Ishikawa (cell line): ENCODE data around the gene WBP11.

Source experiments
- CEBPB ChIP-seq: IDR thresholded peaks from 2 replicates; pipeline ENCODE4 v1.6.1; 2012
- CREB1 ChIP-seq: IDR thresholded peaks from 2 replicates; pipeline ENCODE4 v1.6.1; 2012; ENCODE audit warnings: low read depth
- EGR1 ChIP-seq: IDR thresholded peaks from 2 replicates; pipeline ENCODE4 v1.6.1; 2012
- EP300 ChIP-seq: IDR thresholded peaks from 2 replicates; pipeline ENCODE4 v1.6.1; 2012; ENCODE audit warnings: borderline replicate concordance
- FOXM1 ChIP-seq: IDR thresholded peaks from 2 replicates; pipeline ENCODE4 v1.6.1; 2012; ENCODE audit warnings: low read depth, borderline replicate concordance
- NFIC ChIP-seq: IDR thresholded peaks from 2 replicates; pipeline ENCODE4 v1.6.1; 2012
- RAD21 ChIP-seq: IDR thresholded peaks from 2 replicates; pipeline ENCODE4 v1.6.1; 2012; ENCODE audit warnings: low read depth
- TAF1 ChIP-seq: IDR thresholded peaks from 2 replicates; pipeline ENCODE4 v1.6.1; 2012; ENCODE audit warnings: low read depth, mild to moderate bottlenecking
- TCF12 ChIP-seq: IDR thresholded peaks from 2 replicates; pipeline ENCODE4 v1.6.1; 2012; ENCODE audit warnings: low read depth
- TEAD4 ChIP-seq: IDR thresholded peaks from 2 replicates; pipeline ENCODE4 v1.6.1; 2012
- USF1 ChIP-seq: IDR thresholded peaks from 2 replicates; pipeline ENCODE4 v1.6.1; 2012
- YY1 ChIP-seq: IDR thresholded peaks from 2 replicates; pipeline ENCODE4 v1.6.1; 2012; ENCODE audit warnings: low read depth
- ZBTB7A ChIP-seq: IDR thresholded peaks from 2 replicates; pipeline ENCODE4 v1.6.1; 2012; ENCODE audit warnings: low read depth
- TF ChIP-seq, protein P1 (sequence below): IDR thresholded peaks from 2 replicates; pipeline ENCODE4 v1.6.1; 2012
- TF ChIP-seq, protein P2 (sequence below): IDR thresholded peaks from 2 replicates; pipeline ENCODE4 v1.6.1; 2012; ENCODE audit warnings: low read depth, mild to moderate bottlenecking

Gene WBP11

GRCh38 chr12:14772946-14773345 is 30.3 kb downstream of the WBP11 start:
- TF ChIP-seq ZBTB7A, result no peak
- TF ChIP-seq, protein P1, sequence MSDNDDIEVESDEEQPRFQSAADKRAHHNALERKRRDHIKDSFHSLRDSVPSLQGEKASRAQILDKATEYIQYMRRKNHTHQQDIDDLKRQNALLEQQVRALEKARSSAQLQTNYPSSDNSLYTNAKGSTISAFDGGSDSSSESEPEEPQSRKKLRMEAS, result no peak
- no peak for TF ChIP-seq TEAD4

DNA sequence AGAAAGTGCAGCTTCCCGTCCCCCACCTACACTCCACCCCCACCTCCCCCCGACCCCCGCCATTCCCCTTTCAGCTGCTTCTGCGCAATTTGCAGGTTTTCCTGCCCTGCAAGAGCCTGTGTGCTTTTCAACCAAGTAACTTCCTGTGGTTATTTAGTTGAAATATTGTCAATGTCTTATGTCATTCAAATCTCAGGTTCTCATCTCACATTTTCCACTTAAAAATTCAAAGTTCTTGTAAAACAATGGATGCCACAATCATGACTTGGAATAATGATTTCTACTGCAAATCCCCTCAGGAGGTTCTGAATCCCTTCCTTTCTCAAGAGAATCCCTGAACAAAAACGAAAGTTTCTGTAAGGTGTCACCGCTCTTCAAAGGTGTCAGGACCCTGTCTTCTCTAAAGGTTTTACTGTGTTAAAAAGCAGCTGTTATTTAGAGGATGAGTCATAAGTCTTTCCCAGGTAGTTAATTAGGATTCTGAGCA is 31.6 kb downstream of the WBP11 start:
- TF ChIP-seq RAD21 (no peak), EP300 (no peak), TCF12 (no peak), ZBTB7A (no peak), EGR1 (no peak), CREB1 (no peak)

DNA sequence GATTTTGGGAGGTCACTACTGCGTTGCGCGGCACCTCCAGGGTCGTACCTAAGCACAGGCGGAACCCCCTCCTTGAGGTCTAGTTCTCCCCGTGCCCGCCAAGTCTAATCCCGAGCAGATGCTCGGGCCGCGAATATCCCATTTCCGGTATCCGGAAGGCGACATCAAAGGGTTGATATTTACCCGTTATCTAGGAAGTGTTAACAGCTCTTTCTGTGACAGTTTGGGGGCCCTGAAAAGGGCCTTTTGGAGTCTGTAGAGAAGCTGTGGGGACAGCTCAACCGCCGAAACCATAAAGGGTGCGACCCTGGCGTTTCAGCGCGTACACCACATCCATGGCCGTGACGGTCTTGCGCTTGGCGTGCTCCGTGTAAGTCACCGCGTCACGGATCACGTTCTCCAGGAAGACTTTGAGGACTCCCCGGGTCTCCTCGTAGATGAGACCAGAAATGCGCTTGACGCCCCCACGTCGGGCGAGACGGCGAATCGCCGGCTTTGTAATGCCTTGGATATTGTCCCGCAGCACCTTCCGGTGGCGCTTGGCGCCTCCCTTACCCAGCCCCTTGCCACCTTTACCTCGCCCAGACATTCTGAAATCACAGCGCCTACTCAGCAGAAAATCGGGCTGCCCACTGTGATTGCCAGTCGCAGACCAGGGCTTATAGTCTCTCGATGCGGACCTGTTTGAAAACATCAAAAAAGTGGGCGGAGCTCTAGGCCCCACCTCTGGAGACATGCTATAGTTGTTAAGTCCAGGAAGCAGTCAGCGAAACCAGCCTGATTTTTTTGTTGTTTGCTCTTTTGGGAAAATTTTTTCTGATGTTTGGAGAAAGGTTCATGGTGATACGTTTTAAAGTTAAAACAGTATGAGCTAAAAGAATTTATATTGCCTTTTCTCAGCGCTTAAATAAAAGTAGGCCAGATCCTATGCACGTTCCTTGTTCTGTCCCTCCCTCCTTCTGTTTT is 32.5 kb downstream of the WBP11 start:
- TF ChIP-seq CEBPB, result no peak
- TF ChIP-seq TEAD4, result no peak
- peak; percentile 71 for TF ChIP-seq TAF1
- TF ChIP-seq TCF12, result no peak

GRCh38 chr12:14769969-14770495 is 33.2 kb downstream of the WBP11 start:
- TF ChIP-seq TEAD4, result no peak
- TF ChIP-seq, protein P1, result peak; percentile 60; the same call in 1 of the 2 replicates

DNA sequence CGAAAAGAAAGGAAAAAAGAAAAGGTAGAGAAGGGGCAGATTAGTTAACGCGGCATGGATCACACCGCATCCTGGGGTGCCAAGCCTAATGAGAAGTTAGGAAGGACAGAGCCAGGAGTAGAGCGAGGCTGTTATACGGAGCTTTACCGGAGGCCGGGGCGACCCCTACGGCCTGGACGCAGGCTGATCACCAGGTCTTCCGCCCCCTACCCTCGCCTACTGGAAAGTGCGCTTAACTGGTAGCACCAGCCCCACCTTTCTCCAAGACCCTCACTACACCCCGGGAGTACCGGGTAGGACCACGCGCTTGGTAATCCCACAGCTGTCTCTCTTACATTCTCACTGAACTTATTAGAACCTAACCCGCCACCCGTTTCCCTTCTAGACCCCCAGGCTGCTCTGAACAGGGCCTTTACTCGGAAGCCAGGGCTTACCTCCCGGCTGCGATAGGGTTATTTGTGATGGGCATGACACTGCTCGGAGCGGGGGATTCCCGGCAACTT is 33.8 kb downstream of the WBP11 start:
- TF ChIP-seq USF1 (no peak), YY1 (no peak), ZBTB7A (no peak), TCF12 (no peak), NFIC (no peak), FOXM1 (no peak)

DNA sequence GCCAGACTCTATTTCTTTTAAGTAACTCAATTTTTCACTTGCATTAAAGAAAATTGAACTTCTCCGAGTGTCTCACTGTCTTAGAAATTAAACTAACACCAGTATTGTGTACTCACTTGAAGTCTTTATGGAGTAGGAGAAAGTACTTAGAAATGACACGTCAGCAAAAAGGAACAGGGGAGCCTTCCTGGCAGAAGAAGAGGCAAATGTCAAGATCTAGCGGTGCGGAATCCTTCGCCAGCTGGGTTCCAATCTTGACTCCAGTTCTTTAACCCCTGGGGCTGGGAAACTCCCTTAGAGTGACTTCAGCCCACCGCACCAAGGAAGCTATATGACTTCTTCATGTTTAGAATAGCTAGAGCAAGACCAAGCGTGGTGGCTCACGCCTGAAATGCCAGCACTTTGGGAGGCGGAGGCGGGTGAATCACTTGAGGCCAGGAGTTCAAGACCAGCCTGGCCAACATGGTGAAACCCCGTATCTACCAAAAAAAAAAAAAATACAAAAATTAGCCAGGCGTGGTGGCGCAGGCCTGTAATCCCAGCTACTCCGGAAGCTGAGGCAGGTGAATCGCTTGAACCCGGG is 34.4 kb downstream of the WBP11 start:
- no peak for TF ChIP-seq TCF12
- TF ChIP-seq FOXM1, result no peak
- no peak for TF ChIP-seq CEBPB
- TF ChIP-seq TEAD4, result no peak
- no peak for TF ChIP-seq EP300
- TF ChIP-seq TAF1, result no peak
- no peak for TF ChIP-seq RAD21
- no peak for TF ChIP-seq ZBTB7A
- TF ChIP-seq USF1, result no peak
- TF ChIP-seq YY1, result no peak
- TF ChIP-seq EGR1, result no peak
- TF ChIP-seq NFIC, result no peak
- TF ChIP-seq, protein P1, result no peak

DNA sequence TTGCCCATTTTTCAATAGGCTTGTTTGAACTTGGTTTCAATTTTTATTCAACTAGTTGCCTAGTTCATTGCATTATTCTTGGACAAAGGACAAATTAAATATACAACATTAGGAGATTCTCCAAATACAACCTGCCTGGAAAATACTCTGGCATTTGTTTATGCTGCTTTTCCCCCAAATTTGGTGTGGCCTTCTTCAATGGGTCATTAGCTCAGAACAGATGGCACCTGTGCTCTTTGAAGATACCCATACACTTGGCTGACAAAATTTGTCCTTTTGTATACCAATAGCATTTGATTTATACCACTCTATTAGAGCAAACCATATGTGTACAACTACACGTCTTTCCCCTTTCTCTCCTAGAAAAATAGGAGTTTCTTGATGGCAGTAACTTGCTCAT is 35.7 kb downstream of the WBP11 start:
- TF ChIP-seq, protein P1, result no peak
- no peak for TF ChIP-seq RAD21
- no peak for TF ChIP-seq CREB1
- TF ChIP-seq FOXM1, result no peak
- TF ChIP-seq EP300, result no peak
- no peak for TF ChIP-seq CEBPB
- TF ChIP-seq TAF1, result no peak
- no peak for TF ChIP-seq TEAD4
- no peak for TF ChIP-seq TCF12
- no peak for TF ChIP-seq USF1
- no peak for TF ChIP-seq EGR1
- no peak for TF ChIP-seq NFIC
- TF ChIP-seq, protein P2, sequence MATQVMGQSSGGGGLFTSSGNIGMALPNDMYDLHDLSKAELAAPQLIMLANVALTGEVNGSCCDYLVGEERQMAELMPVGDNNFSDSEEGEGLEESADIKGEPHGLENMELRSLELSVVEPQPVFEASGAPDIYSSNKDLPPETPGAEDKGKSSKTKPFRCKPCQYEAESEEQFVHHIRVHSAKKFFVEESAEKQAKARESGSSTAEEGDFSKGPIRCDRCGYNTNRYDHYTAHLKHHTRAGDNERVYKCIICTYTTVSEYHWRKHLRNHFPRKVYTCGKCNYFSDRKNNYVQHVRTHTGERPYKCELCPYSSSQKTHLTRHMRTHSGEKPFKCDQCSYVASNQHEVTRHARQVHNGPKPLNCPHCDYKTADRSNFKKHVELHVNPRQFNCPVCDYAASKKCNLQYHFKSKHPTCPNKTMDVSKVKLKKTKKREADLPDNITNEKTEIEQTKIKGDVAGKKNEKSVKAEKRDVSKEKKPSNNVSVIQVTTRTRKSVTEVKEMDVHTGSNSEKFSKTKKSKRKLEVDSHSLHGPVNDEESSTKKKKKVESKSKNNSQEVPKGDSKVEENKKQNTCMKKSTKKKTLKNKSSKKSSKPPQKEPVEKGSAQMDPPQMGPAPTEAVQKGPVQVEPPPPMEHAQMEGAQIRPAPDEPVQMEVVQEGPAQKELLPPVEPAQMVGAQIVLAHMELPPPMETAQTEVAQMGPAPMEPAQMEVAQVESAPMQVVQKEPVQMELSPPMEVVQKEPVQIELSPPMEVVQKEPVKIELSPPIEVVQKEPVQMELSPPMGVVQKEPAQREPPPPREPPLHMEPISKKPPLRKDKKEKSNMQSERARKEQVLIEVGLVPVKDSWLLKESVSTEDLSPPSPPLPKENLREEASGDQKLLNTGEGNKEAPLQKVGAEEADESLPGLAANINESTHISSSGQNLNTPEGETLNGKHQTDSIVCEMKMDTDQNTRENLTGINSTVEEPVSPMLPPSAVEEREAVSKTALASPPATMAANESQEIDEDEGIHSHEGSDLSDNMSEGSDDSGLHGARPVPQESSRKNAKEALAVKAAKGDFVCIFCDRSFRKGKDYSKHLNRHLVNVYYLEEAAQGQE, result no peak
- no peak for TF ChIP-seq ZBTB7A
- TF ChIP-seq YY1, result no peak
